Tibial artery (tissue), 4 donors: ENCODE results near the gene COMMD1.
"Not testable (repeated sequence)": the region's sequence is repeated elsewhere in the genome, so short reads cannot be mapped to it uniquely, and the experiment has no call there.

Experiments
- DNase-seq, 2 donors: peaks; one replicate each; pipeline ENCODE4 v3.0.0-alpha.2; 2019
- H3K27ac ChIP-seq, 2 donors: fragments of 200-600 bp; sonication (generic) in 1 of 2; 1 replicate in 1 of 2; 2 replicates in 1 of 2; pipeline ENCODE4 v1.5.1; 2018 to 2019; ENCODE audit warnings: mild to moderate bottlenecking in 1 of 2
- H3K27me3 ChIP-seq, 2 donors: fragments of 200-600 bp; sonication (generic) in 1 of 2; one replicate each; pipeline versions ENCODE4 v1.5.1 to v1.6.0; 2016 to 2019
- H3K36me3 ChIP-seq, 3 donors: fragments of 200-600 bp; sonication (generic) in 2 of 3; one replicate each; pipeline ENCODE4 v1.5.1; 2016 to 2019; ENCODE audit warnings: mild to moderate bottlenecking in 2 of 3
- H3K4me1 ChIP-seq, 4 donors: fragments of 200-600 bp; sonication (generic) in 2 of 4; 1 replicate in 3 of 4; 2 replicates in 1 of 4; pipeline ENCODE4 v1.5.1; 2016 to 2019
- H3K4me3 ChIP-seq, 2 donors: fragments of 200-600 bp; sonication (generic) in 1 of 2; 1 replicate in 1 of 2; 2 replicates in 1 of 2; pipeline ENCODE4 v1.5.1; 2018 to 2019; ENCODE audit warnings: mild to moderate bottlenecking in 2 of 2
- H3K9me3 ChIP-seq, 3 donors: fragments of 200-600 bp; sonication (generic) in 1 of 3; one replicate each; pipeline ENCODE4 v1.5.1; 2016 to 2019
- CTCF ChIP-seq, 2 experiments: fragments of 200-600 bp in 1 of 2; fragments of 450-650 bp in 1 of 2; IDR thresholded peaks; one replicate each; pipeline ENCODE4 v1.5.1; 2017 to 2019; ENCODE audit warnings: antibody characterized with exemption in 2 of 2, mild to moderate bottlenecking in 1 of 2, moderate library complexity in 1 of 2
- intact Hi-C: fragments of 100-400 bp; cut with DNase I; formaldehyde crosslinking; loops from one replicate; pipeline ENCODE4 v1.15.0; 2023; ENCODE audit warnings: low total_unique reads

COMMD1 gene

GRCh38 chr2:62036229-62036628, 130.8 kb downstream of the COMMD1 start:
- H3K27ac ChIP-seq: no peak overlapping the region
- intact Hi-C loops: no loop called here
- TF ChIP-seq CTCF (IDR thresholded peaks at IDR 0.05): no peak
- no peaks in the 10 kb centered on the region for H3K9me3 ChIP-seq
- no peaks in the 10 kb centered on the region for H3K27me3 ChIP-seq
- no peak for DNase-seq
- H3K4me1 ChIP-seq: no peaks in the 10 kb centered on the region
- no peaks in the 10 kb centered on the region for H3K36me3 ChIP-seq
- no peak overlapping the region for H3K4me3 ChIP-seq

- Histone ChIP-seq H3K4me1 (no peaks in the 10 kb centered on the region), H3K27me3 (no peaks in the 10 kb centered on the region), H3K27ac (no peak overlapping the region), H3K9me3 (no peaks in the 10 kb centered on the region), H3K36me3 (no peaks in the 10 kb centered on the region), H3K4me3 (no peak overlapping the region)
- TF ChIP-seq CTCF (IDR thresholded peaks at IDR 0.05): no peak
- intact Hi-C loops: no loop called here
- DNase-seq: no peak
Observed at GRCh38 chr2:62036761-62037250, 131.3 kb downstream of the COMMD1 start.

GRCh38 chr2:62038975-62039771, 133.7 kb downstream of the COMMD1 start:
- Histone ChIP-seq H3K27me3 (no peaks in the 10 kb centered on the region), H3K4me3 (no peak overlapping the region), H3K27ac (no peak overlapping the region), H3K36me3 (no peaks in the 10 kb centered on the region), H3K4me1 (peaks cover 0 to 3% (median 0%) of the 10 kb centered on the region in 4 donors), H3K9me3 (no peaks in the 10 kb centered on the region)
- TF ChIP-seq CTCF (IDR thresholded peaks at IDR 0.05): no peak
- intact Hi-C loops: no loop called here
- DNase-seq: no peak

GRCh38 chr2:62040926-62041325, 135.5 kb downstream of the COMMD1 start:
- TF ChIP-seq CTCF (IDR thresholded peaks at IDR 0.05): no peak
- H3K27ac ChIP-seq: no peak overlapping the region
- no peak for DNase-seq
- peaks cover 0 to 3% (median 0%) of the 10 kb centered on the region in 4 donors for H3K4me1 ChIP-seq
- peaks cover 0 to 4% (median 0%) of the 10 kb centered on the region in 3 donors for H3K9me3 ChIP-seq
- H3K36me3 ChIP-seq: no peaks in the 10 kb centered on the region
- intact Hi-C loops: no loop called here
- H3K27me3 ChIP-seq: no peaks in the 10 kb centered on the region
- no peak overlapping the region for H3K4me3 ChIP-seq

GRCh38 chr2:62041701-62042385, 136.4 kb downstream of the COMMD1 start:
- intact Hi-C loops, H3K36me3 ChIP-seq, H3K9me3 ChIP-seq, H3K4me1 ChIP-seq, H3K4me3 ChIP-seq, H3K27ac ChIP-seq, H3K27me3 ChIP-seq, DNase-seq: not testable (repeated sequence)

GRCh38 chr2:62042400-62042799, 136.9 kb downstream of the COMMD1 start:
- no peak overlapping the region for H3K4me3 ChIP-seq
- intact Hi-C loops: no loop called here
- H3K27me3 ChIP-seq: no peaks in the 10 kb centered on the region
- peaks cover 0 to 3% (median 0%) of the 10 kb centered on the region in 4 donors for H3K4me1 ChIP-seq
- TF ChIP-seq CTCF (IDR thresholded peaks at IDR 0.05): no peak
- H3K36me3 ChIP-seq: no peaks in the 10 kb centered on the region
- H3K27ac ChIP-seq: no peak overlapping the region
- DNase-seq: no peak
- H3K9me3 ChIP-seq: peaks cover 0 to 4% (median 0%) of the 10 kb centered on the region in 3 donors
